Measurements from ENCODE around the gene FLT3LG. TPM values are rescaled to one million over a fixed set of nuclear protein-coding genes. Genes with fewer than 3 reads are reported as not detected.

The FLT3LG gene
- total and polyA plus RNA-seq, 9 of the 15 experiments (the other 6 are each of a cell fraction or from before 2014, with no cell fraction given): 0.31 to 6.4 (median 1.1) TPM

DNA sequence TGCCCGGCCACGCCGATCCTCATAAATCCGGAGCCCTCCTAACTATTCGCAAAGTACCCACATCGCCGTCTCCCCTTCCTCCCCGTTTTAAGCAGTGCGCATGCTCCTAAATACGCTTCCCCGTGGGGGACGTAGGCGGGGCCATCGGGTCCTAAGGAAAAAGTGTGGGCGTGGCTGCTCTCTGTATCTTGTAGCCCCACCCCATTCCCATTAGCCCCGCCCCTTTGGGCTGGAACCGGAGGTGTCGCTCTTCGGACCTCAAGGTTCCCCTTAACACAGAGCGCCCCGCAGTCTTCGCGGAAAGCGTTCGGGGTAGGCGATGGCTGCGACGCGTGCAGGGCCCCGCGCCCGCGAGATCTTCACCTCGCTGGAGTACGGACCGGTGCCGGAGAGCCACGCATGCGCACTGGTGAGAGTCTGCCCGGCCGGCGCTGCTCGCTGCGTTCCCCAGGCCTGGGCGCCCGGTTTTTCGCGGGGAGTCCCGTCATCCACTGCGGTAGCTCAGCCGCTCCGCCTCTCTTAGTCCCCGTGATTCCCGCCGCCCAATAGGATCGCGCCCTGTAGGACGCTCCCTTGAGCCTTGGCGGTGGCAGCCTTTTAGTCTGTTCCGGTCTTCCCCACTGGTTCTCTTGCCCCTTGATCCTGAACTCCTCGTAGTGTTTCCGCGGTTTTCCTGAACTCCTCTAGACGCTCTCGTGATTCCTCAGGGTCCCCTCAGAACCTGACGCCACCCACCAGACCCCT lies 20.8 kb upstream of the FLT3LG start, which contains the start of gene ALDH16A1 (continued):
- TF ChIP-seq MLLT1 (IDR thresholded peaks at IDR 0.05) (peak; percentile 41 to 81; a peak in 2 of 4 replicates), KHSRP (IDR thresholded peaks at IDR 0.05) (no peak), ZNF311 (CRISPR knock-in tag; IDR thresholded peaks at IDR 0.05) (no peak), IFI16 (CRISPR knock-in tag; IDR thresholded peaks at IDR 0.05) (no peak), ZBTB9 (CRISPR knock-in tag; IDR thresholded peaks at IDR 0.05) (no peak), ZBTB17 (CRISPR knock-in tag; IDR thresholded peaks at IDR 0.05) (peak; percentile 33; the same call in 1 of the 2 replicates), GATAD2B (IDR thresholded peaks at IDR 0.05; ENCODE audit: borderline replicate concordance) (no peak), HMG20B (CRISPR knock-in tag; IDR thresholded peaks at IDR 0.05) (no peak), ZNF253 (CRISPR knock-in tag; conservative IDR thresholded peaks at IDR 0.05) (no peak), ZC3H8 (IDR thresholded peaks at IDR 0.05) (no peak), ZNF589 (CRISPR knock-in tag; IDR thresholded peaks at IDR 0.05; ENCODE audit: low read depth) (no peak), MTA1 (IDR thresholded peaks at IDR 0.05; ENCODE audit: borderline replicate concordance) (no peak), RFX5 (IDR thresholded peaks at IDR 0.05; ENCODE audit: low read depth, low read length) (no peak), KDM4B (IDR thresholded peaks at IDR 0.05; ENCODE audit: borderline replicate concordance in 2 of 2, low read depth in 1 of 2) (peak in 1 of 2 experiments; percentile 24; a peak in 1 of 4 replicates), MEIS2 (IDR thresholded peaks at IDR 0.05; ENCODE audit: partially characterized antibody) (peak; percentile 88), ZNF764 (CRISPR knock-in tag; IDR thresholded peaks at IDR 0.05; ENCODE audit: low read depth) (no peak), ZNF133 (CRISPR knock-in tag; IDR thresholded peaks at IDR 0.05) (no peak), HEY1 (CRISPR knock-in tag; IDR thresholded peaks at IDR 0.05; ENCODE audit: borderline replicate concordance) (no peak)
- TF ChIP-seq, protein P1, sequence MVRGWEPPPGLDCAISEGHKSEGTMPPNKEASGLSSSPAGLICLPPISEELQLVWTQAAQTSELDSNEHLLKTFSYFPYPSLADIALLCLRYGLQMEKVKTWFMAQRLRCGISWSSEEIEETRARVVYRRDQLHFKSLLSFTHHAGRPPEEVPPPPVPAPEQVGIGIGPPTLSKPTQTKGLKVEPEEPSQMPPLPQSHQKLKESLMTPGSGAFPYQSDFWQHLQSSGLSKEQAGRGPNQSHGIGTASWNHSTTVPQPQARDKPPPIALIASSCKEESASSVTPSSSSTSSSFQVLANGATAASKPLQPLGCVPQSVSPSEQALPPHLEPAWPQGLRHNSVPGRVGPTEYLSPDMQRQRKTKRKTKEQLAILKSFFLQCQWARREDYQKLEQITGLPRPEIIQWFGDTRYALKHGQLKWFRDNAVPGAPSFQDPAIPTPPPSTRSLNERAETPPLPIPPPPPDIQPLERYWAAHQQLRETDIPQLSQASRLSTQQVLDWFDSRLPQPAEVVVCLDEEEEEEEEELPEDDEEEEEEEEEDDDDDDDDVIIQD (CRISPR knock-in tag; IDR thresholded peaks at IDR 0.05): no peak
- TF ChIP-seq, protein P2, sequence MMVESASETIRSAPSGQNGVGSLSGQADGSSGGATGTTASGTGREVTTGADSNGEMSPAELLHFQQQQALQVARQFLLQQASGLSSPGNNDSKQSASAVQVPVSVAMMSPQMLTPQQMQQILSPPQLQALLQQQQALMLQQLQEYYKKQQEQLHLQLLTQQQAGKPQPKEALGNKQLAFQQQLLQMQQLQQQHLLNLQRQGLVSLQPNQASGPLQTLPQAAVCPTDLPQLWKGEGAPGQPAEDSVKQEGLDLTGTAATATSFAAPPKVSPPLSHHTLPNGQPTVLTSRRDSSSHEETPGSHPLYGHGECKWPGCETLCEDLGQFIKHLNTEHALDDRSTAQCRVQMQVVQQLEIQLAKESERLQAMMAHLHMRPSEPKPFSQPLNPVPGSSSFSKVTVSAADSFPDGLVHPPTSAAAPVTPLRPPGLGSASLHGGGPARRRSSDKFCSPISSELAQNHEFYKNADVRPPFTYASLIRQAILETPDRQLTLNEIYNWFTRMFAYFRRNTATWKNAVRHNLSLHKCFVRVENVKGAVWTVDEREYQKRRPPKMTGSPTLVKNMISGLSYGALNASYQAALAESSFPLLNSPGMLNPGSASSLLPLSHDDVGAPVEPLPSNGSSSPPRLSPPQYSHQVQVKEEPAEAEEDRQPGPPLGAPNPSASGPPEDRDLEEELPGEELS (CRISPR knock-in tag; IDR thresholded peaks at IDR 0.05; ENCODE audit: borderline replicate concordance): no peak
